Adipocyte (in vitro differentiated cells): ENCODE measurements around the gene POU3F2.

ENCODE experiments used
- DNase-seq: peaks from one replicate; pipeline ENCODE4 v3.0.0-alpha.2; 2015; ENCODE audit warnings: low read depth
- H3K27me3 ChIP-seq: replicated peaks from 2 replicates; pipeline ENCODE4 v1.7.0; 2013; ENCODE audit warnings: mild to moderate bottlenecking, low read length, moderate library complexity; ENCODE audit not compliant: control insufficient read depth, insufficient read depth
- H3K36me3 ChIP-seq: 2 replicates; pipeline ENCODE4 v1.7.0; 2013; ENCODE audit warnings: low read length, mild to moderate bottlenecking, moderate library complexity; ENCODE audit not compliant: control insufficient read depth, insufficient read depth, severe bottlenecking
- H3K4me1 ChIP-seq: 2 replicates; pipeline ENCODE4 v1.7.0; 2013; ENCODE audit warnings: mild to moderate bottlenecking, low read length, moderate library complexity; ENCODE audit not compliant: control insufficient read depth, insufficient read depth
- H3K4me3 ChIP-seq: 2 replicates; pipeline ENCODE4 v1.7.0; 2013; ENCODE audit warnings: mild to moderate bottlenecking, low read length, moderate library complexity
- H3K9ac ChIP-seq: 2 replicates; pipeline ENCODE4 v1.7.0; 2013; ENCODE audit warnings: mild to moderate bottlenecking, low read length, moderate library complexity
- H3K9me3 ChIP-seq: 2 replicates; pipeline ENCODE4 v1.7.0; 2013; ENCODE audit warnings: mild to moderate bottlenecking, low read length, moderate library complexity; ENCODE audit not compliant: control insufficient read depth

The POU3F2 gene

GRCh38 chr6:98847779-98848538 lies 13.6 kb downstream of the POU3F2 start:
- H3K36me3 ChIP-seq: no peaks in the 10 kb centered on the region
- H3K9me3 ChIP-seq: no peaks in the 10 kb centered on the region
- H3K9ac ChIP-seq: peak overlapping the region; percentile 32
- peak overlapping the region; percentile 55 for H3K4me3 ChIP-seq
- DNase-seq: peak; percentile 22
- peaks cover 10% of the 10 kb centered on the region for H3K4me1 ChIP-seq
- H3K27me3 ChIP-seq: peaks cover 61% of the 10 kb centered on the region

- Histone ChIP-seq H3K9me3 (no peaks in the 10 kb centered on the region), H3K9ac (no peak overlapping the region), H3K36me3 (no peaks in the 10 kb centered on the region), H3K4me1 (peaks cover 10% of the 10 kb centered on the region), H3K4me3 (peak overlapping the region; percentile 55), H3K27me3 (peaks cover 54% of the 10 kb centered on the region)
- no peak for DNase-seq
Observed at GRCh38 chr6:98848539-98849242, 14.3 kb downstream of the POU3F2 start.

GRCh38 chr6:98864497-98864896 lies 30.1 kb downstream of the POU3F2 start:
- no peak overlapping the region for H3K9ac ChIP-seq
- no peaks in the 10 kb centered on the region for H3K4me1 ChIP-seq
- H3K9me3 ChIP-seq: no peaks in the 10 kb centered on the region
- no peak overlapping the region for H3K4me3 ChIP-seq
- H3K27me3 ChIP-seq: no peaks in the 10 kb centered on the region
- DNase-seq: no peak
- H3K36me3 ChIP-seq: peaks cover 4% of the 10 kb centered on the region

GRCh38 chr6:98871057-98871456 lies 36.7 kb downstream of the POU3F2 start:
- peak; percentile 73 for DNase-seq
- Histone ChIP-seq H3K27me3 (no peaks in the 10 kb centered on the region), H3K9me3 (no peaks in the 10 kb centered on the region), H3K4me3 (no peak overlapping the region), H3K36me3 (no peaks in the 10 kb centered on the region), H3K9ac (no peak overlapping the region), H3K4me1 (peaks cover 7% of the 10 kb centered on the region)

- H3K36me3 ChIP-seq: no peaks in the 10 kb centered on the region
- H3K4me1 ChIP-seq: peaks cover 8% of the 10 kb centered on the region
- H3K9ac ChIP-seq: no peak overlapping the region
- no peak overlapping the region for H3K4me3 ChIP-seq
- no peaks in the 10 kb centered on the region for H3K9me3 ChIP-seq
- H3K27me3 ChIP-seq: no peaks in the 10 kb centered on the region
- DNase-seq: no peak
Observed at GRCh38 chr6:98871821-98872220, 37.4 kb downstream of the POU3F2 start.

- no peak overlapping the region for H3K9ac ChIP-seq
- no peak overlapping the region for H3K4me3 ChIP-seq
- peaks cover 7% of the 10 kb centered on the region for H3K36me3 ChIP-seq
- DNase-seq: no peak
- H3K9me3 ChIP-seq: no peaks in the 10 kb centered on the region
- H3K27me3 ChIP-seq: no peaks in the 10 kb centered on the region
- H3K4me1 ChIP-seq: peaks cover 20% of the 10 kb centered on the region
Observed at GRCh38 chr6:98875375-98875774, 41.0 kb downstream of the POU3F2 start.

GRCh38 chr6:98877250-98877649 lies 42.9 kb downstream of the POU3F2 start:
- no peaks in the 10 kb centered on the region for H3K27me3 ChIP-seq
- peaks cover 13% of the 10 kb centered on the region for H3K4me1 ChIP-seq
- DNase-seq: peak; percentile 65
- peaks cover 8% of the 10 kb centered on the region for H3K36me3 ChIP-seq
- no peak overlapping the region for H3K9ac ChIP-seq
- H3K9me3 ChIP-seq: no peaks in the 10 kb centered on the region
- H3K4me3 ChIP-seq: peak overlapping the region; percentile 46

- H3K27me3 ChIP-seq: no peaks in the 10 kb centered on the region
- no peak overlapping the region for H3K4me3 ChIP-seq
- H3K4me1 ChIP-seq: peaks cover 13% of the 10 kb centered on the region
- H3K36me3 ChIP-seq: peaks cover 10% of the 10 kb centered on the region
- no peak overlapping the region for H3K9ac ChIP-seq
- H3K9me3 ChIP-seq: no peaks in the 10 kb centered on the region
- DNase-seq: no peak
Observed at GRCh38 chr6:98880486-98880885, 46.1 kb downstream of the POU3F2 start.

- Histone ChIP-seq H3K9me3 (no peaks in the 10 kb centered on the region), H3K4me3 (no peak overlapping the region), H3K36me3 (peaks cover 16% of the 10 kb centered on the region), H3K27me3 (no peaks in the 10 kb centered on the region), H3K9ac (no peak overlapping the region), H3K4me1 (no peaks in the 10 kb centered on the region)
- no peak for DNase-seq
Observed at GRCh38 chr6:98885330-98885729, 51.0 kb downstream of the POU3F2 start.

- no peaks in the 10 kb centered on the region for H3K9me3 ChIP-seq
- no peak overlapping the region for H3K4me3 ChIP-seq
- H3K27me3 ChIP-seq: no peaks in the 10 kb centered on the region
- H3K4me1 ChIP-seq: no peaks in the 10 kb centered on the region
- H3K36me3 ChIP-seq: peaks cover 13% of the 10 kb centered on the region
- no peak overlapping the region for H3K9ac ChIP-seq
- DNase-seq: no peak
Observed at GRCh38 chr6:98887650-98888049, 53.3 kb downstream of the POU3F2 start.
